HG03060 (cell line): ENCODE measurements around the gene SSUH2.
A peak's percentile ranks its signal among the peaks of the same experiment; 100 is the strongest.
"Not testable (repeated sequence)": the region's sequence is repeated elsewhere in the genome, so short reads cannot be mapped to it uniquely, and the experiment has no call there.

Source experiments
- ATAC-seq: cut with Tn5 transposase; IDR thresholded peaks from one replicate; pipeline ENCODE4 v1.9.1; 2021; ENCODE audit warnings: low read depth, moderate number of reproducible peaks; ENCODE audit not compliant: unreplicated experiment

The SSUH2 gene

DNA sequence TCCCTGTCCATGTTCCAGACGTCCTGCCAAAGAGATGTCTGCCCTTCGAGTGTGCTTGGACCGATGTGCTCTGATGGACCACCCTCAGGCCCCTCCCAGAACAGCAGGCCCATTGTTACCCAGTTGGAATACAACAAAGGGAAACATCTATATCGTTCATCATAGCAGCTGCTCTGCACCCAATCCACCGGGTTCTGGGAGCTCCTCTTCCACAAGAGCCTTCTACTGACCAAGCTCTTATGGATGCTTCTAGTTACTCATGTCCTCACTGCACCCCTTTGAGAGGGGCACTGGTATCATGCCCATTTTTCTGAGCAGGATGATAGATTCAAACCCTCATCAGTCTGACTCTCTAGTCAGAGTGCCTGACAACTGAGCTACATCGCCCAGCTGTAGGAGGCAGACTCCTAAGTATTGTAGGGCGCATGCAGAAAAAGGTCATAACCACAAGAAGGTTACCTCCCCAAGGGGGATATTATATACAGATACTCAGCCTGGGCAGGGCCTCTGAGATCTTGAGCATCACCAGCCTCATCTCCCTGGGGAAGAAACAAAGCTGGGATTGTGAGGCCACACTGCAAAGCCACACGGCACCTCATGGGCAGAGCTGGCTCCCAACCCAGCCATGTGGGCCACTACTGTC lies at the start of gene SSUH2:
Gene SSUH2 (minus strand): TSS at position 51 of the 643 bp plus-strand sequence. CDS start 40 bp downstream, at position 11.
- no peak for ATAC-seq

GRCh38 chr3:8691295-8691694 lies 46.7 kb upstream of the SSUH2 start:
- not testable (repeated sequence) for ATAC-seq

DNA sequence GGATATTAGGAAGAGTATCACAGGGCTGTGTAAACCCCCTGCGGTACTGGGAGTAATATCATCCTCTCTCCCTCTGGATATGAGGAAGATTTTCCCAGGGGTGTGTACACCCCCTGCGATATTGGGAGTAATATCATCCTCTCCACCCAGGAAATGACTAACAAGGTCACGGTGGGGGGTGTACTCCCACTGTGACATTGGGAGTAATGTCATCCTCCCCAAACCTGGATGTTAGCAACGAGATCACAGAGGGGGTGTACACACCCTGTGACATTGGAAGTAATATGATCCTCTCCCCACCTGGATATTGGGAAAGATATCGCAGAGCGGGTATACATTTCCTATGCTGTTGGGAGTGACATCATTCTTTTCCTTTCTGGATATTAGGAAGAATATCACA lies 40.4 kb upstream of the SSUH2 start:
- ATAC-seq, result not testable (repeated sequence)

GRCh38 chr3:8682850-8683574 lies 38.4 kb upstream of the SSUH2 start:
- ATAC-seq, result not testable (repeated sequence)

DNA sequence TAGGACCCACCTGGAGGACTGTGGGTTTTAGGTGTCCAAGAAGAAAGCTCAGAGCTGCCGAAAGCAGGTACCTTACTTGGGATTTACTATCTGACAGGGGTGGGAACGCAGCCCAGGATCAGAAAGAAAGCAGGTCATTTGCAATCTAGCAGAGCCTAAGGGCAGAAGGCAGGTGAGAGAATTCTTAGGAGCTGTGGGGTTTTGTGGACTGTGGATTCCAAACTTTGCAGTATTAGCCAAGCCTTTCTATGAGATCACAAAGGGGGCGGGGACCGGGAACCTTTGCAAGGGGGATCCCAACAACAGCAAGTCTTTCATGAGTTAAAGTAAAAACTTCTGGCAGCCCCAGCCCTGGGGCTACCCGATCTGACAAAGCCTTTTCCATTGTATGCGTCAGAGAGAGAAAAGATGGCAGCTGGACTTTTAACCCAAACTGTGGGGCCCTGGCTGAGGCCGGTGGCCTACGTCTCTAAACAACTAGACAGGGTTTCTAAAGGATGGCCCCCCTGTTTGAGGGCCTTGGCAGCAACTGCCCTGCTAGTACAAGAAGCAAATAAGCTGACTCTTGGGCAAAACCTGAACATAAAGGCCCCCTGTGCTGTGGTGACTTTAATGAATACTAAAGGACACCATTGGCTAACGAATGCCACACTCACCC lies 37.4 kb upstream of the SSUH2 start:
- ATAC-seq, result not testable (repeated sequence)

GRCh38 chr3:8681349-8681748 lies 36.8 kb upstream of the SSUH2 start:
- ATAC-seq, result no peak

GRCh38 chr3:8679817-8680553 lies 35.4 kb upstream of the SSUH2 start:
- ATAC-seq, result not testable (repeated sequence)

GRCh38 chr3:8678751-8679150 lies 34.2 kb upstream of the SSUH2 start:
- no peak for ATAC-seq

- ATAC-seq, result not testable (repeated sequence)
These were observed 32.7 kb upstream of the SSUH2 start for GRCh38 chr3:8677258-8677657.

GRCh38 chr3:8675591-8675990 lies 31.0 kb upstream of the SSUH2 start:
- not testable (repeated sequence) for ATAC-seq

- no peak for ATAC-seq
These were observed 28.6 kb upstream of the SSUH2 start for GRCh38 chr3:8673083-8673737.

- ATAC-seq, result no peak
These were observed 24.4 kb upstream of the SSUH2 start for GRCh38 chr3:8669019-8669418.

DNA sequence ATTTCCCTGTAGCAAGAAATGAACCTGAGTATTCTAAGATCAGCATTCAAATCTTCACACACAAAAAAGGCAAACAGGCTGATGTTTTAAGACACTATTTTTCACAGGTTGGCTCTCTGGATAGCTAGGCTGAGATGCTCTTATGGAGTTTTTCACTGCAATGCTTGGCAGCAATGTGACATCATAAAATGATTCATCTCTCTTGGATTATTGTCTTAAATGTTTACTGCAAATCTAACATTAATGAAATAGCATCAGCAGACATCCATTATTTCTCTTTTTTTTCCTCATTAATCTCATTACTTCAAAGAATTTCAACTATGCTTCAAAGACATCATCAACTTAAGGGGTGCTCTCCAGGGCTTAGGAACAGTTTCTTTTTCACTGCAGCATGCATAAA lies 23.6 kb upstream of the SSUH2 start:
- no peak for ATAC-seq

DNA sequence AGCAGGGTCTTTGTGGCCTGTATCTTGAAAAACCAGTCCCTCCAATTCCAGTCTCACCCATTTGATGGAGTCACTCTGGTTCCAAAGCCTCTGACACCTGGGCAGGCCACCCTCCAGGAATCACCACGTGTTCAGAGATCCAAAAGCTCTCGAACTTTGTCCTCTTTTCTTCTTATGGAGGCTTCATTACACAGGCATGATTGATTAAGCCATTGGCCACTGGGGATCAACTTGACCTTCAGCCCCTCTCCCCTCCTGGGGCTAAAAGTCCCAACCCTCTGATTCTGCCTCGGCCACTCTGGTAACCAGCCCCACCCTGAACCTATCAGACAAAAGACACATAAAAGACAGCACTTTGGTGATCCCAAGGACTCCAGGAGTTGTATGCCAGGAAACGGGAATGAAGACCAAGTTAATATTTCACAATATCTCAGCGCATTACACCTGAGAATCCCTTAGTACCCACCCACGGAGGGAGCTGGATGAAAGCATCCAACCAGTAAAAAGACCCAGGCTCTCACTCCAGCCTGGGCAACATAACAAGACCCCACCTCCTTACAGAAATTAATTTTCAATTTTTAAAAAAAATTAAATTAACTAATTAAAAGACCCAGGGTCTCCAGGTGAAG lies 23.0 kb upstream of the SSUH2 start:
- no peak for ATAC-seq

- ATAC-seq, result peak; percentile 80
These were observed 20.9 kb upstream of the SSUH2 start for GRCh38 chr3:8665407-8665896.

DNA sequence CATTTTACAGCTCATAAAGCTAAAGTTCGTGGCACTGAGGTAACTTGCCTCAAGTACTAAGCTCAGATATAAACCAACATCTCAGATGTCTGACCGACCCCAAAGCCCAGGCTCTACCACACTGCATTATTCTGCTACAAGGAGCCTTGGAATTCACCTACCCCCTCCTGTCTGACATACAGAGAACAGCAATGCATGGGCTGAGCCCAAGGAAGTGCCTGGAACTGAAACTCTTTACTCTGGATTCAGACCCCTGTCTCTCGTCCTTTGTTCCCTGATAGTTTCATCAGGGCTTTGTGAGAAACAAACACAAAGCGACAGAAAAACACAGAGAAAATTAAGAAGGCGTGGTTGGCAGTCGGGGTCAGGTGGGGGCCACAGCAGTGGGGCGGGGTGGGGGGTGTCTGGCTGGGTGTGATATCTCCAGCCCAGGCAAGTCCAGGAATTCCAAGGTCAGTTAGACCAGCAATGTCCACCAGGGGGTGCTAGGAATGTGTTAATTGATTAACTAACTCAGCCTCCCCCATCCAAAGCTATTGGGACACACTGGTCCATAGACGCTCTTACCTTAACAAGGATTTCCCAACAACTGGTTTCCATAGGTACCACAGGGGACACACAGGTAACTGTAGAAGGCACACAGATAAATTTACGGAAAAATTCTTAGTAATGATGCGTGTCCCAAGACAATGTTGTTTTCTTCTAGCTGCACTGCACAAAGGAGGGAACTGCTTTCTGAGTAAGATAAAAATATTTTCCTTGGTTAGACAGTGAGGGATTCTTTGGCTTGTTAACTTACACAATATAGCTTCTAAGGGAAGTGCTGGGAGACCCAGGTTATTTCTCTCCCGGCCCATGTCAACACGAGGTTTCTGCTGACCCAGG lies 18.8 kb upstream of the SSUH2 start:
- ATAC-seq, result no peak

DNA sequence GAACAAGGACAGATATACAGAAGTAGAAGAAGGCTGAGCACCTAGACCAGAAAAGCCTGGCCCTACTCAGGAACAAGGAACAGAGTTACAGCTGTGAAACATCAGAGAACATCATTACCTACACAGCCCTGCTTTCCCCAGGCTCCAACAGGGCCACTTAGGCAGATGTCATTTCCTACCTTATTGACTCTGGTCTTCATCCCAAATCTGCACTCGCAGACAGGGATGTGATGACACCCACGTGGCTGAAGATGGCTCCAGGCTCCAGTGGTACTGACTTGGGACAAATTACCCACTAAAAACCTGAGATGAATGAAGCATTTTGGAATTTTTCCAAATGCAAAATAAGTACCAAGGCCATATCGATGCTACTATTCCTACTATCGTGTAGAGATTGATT lies 18.0 kb upstream of the SSUH2 start:
- ATAC-seq, result no peak

DNA sequence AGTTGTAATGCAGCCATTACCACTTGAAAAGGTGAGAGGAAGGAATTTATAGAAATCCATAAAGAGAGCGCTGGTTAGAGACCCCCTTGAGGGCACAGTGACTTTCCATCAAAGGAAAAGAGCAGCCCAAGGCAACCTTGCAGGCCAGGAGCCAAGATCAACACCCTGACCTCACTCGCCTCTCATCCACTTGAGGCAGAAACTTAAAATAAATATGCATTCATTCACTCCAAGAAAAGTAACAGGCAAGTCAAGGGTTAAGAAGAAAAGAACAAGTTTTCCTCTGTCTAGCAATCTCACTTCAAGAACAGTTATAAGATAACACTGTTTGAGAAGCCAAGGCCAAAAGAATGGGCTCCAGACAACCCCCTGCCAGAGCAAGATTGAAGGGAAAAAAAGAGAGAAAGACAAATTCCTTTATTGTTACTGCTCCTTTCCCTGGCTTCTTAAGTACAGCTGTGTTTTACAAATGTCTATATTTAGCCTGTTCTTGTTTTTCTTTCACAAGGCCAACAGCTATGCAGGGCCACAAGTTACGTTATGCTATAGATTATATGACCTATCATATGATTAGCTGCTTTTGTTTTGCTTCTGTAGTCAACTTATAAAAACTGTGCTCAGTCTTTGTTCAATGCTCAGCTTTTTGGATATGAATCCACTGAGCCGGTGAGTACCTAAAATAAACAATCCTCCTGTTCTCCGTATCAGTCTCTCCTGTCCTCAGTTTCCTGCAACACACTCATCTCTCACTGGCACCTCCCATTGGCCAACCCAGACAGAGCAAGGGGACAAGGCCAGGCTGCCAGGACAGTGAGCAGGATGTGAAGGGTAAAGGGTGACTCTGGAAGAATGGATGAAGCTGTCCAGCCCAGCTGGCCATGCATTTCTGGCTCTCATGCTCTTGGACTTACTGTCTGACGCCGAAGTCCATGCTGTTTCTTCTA lies 15.8 kb upstream of the SSUH2 start:
- ATAC-seq, result no peak
